Measurements from ENCODE around the gene ELN. TPM values are rescaled to one million over a fixed set of nuclear protein-coding genes. Genes with fewer than 3 reads are reported as not detected.
"Not testable (repeated sequence)": the region's sequence is repeated elsewhere in the genome, so short reads cannot be mapped to it uniquely, and the experiment has no call there.

ELN gene
- total RNA-seq, 1 donor from 2014 or later, result 83.3 TPM

GRCh38 chr7:74007242-74007567, 20.8 kb upstream of the ELN start:
- no peak for TF ChIP-seq CTCF (IDR thresholded peaks at IDR 0.05)
- Histone ChIP-seq H3K4me3 (no peak overlapping the region), H3K27me3 (ENCODE audit: low read depth) (no peaks in the 10 kb centered on the region), H3K4me1 (peaks cover 22% of the 10 kb centered on the region), H3K9me3 (no peaks in the 10 kb centered on the region), H3K27ac (no peak overlapping the region), H3K36me3 (no peaks in the 10 kb centered on the region)
- DNase-seq (no peak), ATAC-seq (no peak)
- intact Hi-C loops (cut with DNase I), result no loop called here

DNA sequence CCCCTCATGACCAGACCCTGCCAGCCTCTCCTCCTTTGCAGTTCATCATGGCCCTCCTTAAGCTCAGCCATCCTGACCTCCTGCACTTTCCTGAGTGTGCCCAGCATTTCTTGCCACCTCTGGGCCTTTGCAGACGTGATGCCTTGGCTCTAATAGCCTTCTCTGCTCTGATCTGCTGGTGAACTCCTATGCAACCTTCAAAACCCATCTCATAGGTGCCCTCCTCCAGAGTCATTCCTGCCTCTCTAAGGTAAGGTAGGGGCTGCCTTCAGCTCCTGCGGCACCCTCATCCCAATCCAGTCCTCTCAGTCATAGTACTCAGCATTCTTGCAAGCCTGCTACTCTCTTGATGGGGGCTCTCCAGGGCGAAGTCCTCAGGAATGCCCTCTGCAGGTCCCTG, 19.3 kb upstream of the ELN start:
- H3K36me3 ChIP-seq, result no peaks in the 10 kb centered on the region
- TF ChIP-seq CTCF (IDR thresholded peaks at IDR 0.05), result no peak
- no peak overlapping the region for H3K27ac ChIP-seq

GRCh38 chr7:74009719-74010118, 18.3 kb upstream of the ELN start:
- Histone ChIP-seq H3K4me1 (peaks cover 20% of the 10 kb centered on the region), H3K27ac (no peak overlapping the region), H3K36me3 (no peaks in the 10 kb centered on the region), H3K27me3 (ENCODE audit: low read depth) (no peaks in the 10 kb centered on the region), H3K9me3 (no peaks in the 10 kb centered on the region), H3K4me3 (no peak overlapping the region)
- DNase-seq, result no peak
- intact Hi-C loops (cut with DNase I), result no loop called here
- ATAC-seq, result no peak
- no peak for TF ChIP-seq CTCF (IDR thresholded peaks at IDR 0.05)

More for the DNA sequence above, 19.3 kb upstream of the ELN start:
- DNase-seq (no peak), ATAC-seq (no peak)
- intact Hi-C loops (cut with DNase I), result no loop called here
- Histone ChIP-seq H3K4me1 (peaks cover 11% of the 10 kb centered on the region), H3K9me3 (no peaks in the 10 kb centered on the region), H3K27me3 (ENCODE audit: low read depth) (no peaks in the 10 kb centered on the region), H3K4me3 (no peak overlapping the region)

DNA sequence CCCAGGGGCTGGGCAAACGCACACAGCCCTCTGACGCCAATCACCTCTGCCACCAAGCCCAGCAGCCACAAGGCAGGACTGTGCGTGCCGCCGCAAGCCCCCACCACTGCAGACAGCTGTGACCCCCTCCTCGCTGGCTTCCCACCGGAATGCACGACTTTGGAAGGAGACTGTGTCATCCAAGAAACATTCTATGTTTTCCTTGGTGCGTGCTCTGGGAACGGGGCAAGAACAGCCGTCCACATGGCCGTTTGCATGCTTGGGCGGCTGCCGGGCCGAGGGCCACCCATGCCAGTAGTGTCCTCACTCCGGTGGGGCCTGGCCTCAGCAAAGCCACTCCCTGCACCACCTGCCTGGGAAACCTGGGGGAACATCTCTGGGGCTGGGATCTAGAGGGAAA, 17.6 kb upstream of the ELN start:
- Histone ChIP-seq H3K4me1 (peaks cover 20% of the 10 kb centered on the region), H3K36me3 (no peaks in the 10 kb centered on the region), H3K27me3 (ENCODE audit: low read depth) (no peaks in the 10 kb centered on the region), H3K4me3 (no peak overlapping the region), H3K9me3 (no peaks in the 10 kb centered on the region), H3K27ac (no peak overlapping the region)
- DNase-seq (no peak), ATAC-seq (no peak)
- no peak for TF ChIP-seq CTCF (IDR thresholded peaks at IDR 0.05)
- intact Hi-C loops (cut with DNase I), result no loop called here

DNA sequence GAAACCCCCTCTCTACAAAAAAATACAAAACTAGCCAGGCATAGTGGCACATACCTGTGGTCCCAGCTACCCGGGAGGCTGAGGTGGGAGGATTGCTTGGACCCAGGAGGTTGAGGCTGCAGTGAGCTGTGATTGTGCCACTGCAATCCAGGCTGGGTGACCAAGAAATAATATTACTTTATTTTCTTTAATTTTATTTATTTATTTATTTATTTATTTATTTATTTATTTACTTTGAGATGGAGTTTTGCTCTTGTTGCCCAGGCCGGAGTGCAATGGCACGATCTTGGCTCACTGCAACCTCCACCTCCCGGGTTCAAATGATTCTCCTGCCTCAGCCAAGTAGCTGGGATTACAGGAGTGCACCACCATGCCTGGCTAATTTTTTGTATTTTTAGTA, 16.6 kb upstream of the ELN start:
- intact Hi-C loops (cut with DNase I); H3K27ac ChIP-seq; H3K27me3 ChIP-seq (ENCODE audit: low read depth); H3K36me3 ChIP-seq; DNase-seq; H3K9me3 ChIP-seq; H3K4me3 ChIP-seq; ATAC-seq: not testable (repeated sequence)
- H3K4me1 ChIP-seq, result peaks cover 18% of the 10 kb centered on the region

GRCh38 chr7:74012842-74013249, 15.1 kb upstream of the ELN start:
- no peaks in the 10 kb centered on the region for H3K9me3 ChIP-seq
- peaks cover 11% of the 10 kb centered on the region for H3K4me1 ChIP-seq
- no peak overlapping the region for H3K27ac ChIP-seq
- DNase-seq (no peak), ATAC-seq (no peak)
- H3K4me3 ChIP-seq, result no peak overlapping the region
- H3K27me3 ChIP-seq (ENCODE audit: low read depth), result no peaks in the 10 kb centered on the region
- no peak for TF ChIP-seq CTCF (IDR thresholded peaks at IDR 0.05)
- intact Hi-C loops (cut with DNase I), result no loop called here
- no peaks in the 10 kb centered on the region for H3K36me3 ChIP-seq
